HG02623 (cell line): ENCODE results near the gene PDGFRB.

Source experiments
- ATAC-seq: cut with Tn5 transposase; IDR thresholded peaks from one replicate; pipeline ENCODE4 v1.9.1; 2021; ENCODE audit warnings: moderate library complexity; ENCODE audit not compliant: unreplicated experiment

PDGFRB gene

DNA sequence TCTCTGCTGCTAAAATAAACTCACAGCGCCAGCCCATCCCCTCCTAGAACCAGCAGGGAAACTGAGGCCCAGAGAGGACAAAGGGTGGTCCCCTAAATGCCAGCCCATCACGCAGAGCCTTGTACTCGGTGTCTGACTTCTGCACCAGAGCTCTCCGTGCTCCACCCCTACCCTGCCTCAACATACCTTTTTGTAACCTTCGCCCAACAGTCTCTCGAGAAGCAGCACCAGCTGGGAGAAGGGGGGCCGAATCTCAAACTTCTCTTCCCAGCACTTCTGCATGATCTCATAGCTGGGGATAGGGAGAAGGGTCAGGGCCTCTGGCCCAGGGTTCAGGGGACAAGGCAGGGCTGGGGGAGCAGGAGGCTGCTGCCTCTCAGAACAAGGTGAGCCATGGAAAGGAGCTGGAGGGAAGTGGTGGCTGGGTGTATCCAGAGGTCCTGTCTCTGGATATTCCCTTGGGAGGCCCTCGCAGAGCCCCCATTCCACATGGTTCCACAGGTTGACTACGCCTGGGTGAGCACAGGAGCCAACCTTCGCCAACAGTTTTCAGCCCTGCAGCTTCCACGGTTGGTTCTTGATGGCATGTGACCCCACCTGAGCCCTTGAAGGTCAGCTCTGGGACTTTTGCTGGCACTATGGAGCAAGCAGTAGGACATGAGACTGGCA lies 37.0 kb downstream of the PDGFRB start:
- no peak for ATAC-seq

DNA sequence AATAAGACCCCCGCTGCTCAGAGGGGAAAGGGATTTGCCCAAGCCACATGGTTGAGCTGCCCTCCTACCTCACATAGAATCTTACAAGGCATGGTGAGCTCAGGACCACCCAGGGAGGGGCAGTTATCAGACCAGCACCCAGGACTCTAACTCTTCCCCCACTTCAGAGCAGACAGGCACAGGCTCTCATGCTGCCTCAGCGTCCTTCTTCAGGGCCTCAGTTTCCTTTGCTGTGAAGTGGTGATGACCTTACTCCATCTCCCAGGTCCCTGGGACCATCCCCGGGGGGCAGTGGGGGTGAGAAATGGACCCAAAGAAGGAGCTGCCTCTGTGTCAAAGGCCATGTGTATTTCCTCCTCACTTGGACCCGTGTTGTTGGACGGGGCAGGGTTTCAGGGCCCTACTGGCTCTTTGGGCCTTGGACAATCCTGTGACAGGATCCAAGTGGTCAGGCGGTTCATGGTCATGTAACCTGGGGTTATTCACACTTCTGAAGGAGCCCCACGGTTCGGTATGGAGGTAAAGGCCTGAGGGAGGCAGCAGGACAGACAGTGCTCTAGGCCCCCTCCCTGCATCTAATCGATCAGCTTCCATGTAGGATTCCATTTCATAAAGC lies 37.6 kb downstream of the PDGFRB start:
- ATAC-seq: no peak

DNA sequence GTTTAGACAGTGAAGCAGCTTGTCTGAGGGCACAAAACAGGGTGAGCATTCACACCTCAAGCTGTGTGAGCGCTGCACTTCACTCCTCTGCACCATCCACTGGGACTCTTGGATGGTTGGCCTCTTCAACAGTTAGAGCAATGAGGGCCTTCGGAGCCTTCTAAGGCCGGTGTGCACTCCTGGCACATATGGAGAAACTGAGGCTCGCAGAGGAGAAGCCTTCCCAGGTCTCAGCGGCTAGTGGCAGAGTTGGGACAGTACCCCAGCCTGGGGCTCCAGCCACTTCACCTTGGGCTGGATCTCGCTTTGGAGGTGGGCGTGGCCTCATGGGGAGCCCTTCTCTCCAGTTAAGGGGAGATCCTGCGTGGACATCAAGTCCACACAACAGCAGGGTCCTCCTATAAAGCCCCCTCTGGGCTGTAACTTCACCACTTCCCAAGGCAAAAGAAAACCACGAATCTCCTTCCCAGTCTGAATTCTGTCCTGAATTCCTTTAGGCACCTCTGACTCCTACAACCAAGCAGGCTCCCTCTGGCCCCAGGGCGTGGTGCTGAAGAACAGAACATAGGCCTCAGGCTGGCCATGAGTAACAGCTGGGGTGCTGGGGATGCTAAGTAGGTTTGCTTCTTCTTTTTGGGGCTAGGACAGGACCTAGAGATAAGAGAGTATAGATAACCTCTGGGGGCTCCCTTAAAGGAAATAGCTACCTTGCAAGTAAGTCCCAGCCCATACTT lies 38.8 kb downstream of the PDGFRB start:
- no peak for ATAC-seq

DNA sequence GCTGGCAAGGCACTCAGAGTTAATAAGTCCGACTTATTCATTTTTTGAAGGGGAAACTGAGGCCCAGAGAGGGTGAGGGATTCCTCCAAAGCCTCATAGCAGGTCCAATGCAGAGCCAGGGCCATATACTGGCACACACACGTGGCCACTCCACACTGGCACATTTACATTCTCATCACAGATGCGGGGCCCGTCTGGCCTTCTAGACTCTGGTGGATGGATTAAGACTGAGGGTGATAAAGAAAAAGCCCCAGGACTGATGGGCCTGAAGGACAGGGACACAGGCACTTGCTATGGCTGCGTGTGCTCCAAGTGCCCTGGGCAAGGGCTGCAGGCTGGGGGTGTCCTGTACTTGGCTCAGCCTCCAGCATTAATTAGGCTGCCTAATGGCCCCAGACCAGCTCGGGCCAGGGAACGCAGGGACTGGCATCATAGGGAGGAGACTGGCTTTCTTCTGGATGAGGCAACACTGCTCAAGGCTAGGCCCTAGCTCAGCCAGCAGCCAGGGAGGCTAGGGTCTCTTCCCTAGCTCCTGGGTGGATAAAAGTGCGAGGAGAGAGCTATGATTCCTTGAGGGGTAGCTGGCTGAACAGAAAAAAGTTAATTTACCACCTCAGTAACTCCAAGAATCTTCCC lies 40.8 kb downstream of the PDGFRB start:
- no peak for ATAC-seq

DNA sequence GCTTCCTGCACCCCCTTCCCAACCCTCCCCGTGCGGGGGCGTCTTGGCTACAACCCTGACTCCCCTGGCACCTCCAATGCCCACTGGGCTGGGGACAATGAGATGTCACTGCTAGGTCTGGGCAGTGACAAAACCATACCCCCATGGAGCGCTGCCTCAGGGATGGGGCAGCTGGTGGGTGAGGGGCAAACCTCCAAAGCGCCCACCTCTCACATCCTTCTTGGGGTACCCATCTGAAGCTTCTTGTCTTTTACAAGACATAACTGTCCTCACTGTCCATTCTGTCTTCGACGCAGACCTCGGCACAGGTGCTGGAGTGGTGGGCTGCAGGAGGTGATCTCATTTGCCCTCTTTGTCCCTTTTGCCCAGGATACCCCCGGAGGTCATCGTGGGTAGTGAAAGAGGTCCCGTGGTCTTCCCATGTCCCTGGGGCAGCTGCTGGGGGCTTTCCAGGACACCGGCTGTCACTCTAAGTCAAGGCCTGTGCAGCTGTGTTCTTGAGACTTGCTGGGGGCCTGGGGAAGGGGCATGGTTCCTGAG lies 41.5 kb downstream of the PDGFRB start:
- ATAC-seq: no peak

DNA sequence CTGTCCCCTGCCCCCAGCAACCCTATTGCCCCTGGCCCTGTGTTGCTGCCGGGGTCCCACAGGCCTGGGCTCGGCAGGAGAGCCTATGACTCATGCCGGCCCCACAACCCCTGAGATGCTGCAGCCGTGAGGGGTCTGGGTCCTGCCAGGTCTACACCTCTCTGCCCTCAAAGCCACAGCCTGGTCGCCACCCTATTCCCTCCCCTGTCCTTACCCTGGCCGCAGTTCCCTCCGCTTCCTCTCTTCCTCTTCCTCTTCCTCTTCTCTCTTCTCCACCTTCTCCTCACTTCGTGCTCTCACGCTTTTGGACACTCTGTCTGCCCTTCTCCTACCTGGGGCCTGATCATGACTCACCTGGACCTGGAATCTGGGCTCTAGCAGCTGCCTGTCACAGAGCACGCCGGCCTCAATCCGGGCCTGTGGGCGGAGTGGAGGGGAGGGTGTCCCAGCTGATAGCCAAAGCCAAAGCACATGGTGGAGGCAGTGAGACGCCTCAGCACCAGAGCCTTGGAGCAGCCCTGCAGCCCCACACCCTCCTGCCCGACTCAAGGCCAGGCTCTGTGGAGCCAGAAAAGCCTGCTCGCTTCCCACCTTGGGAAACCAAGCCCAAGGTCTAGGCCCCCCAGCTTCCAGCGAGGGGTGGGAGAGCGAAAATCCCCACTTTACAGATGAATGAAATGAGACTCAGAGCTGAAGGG lies 42.4 kb downstream of the PDGFRB start:
- ATAC-seq: no peak

DNA sequence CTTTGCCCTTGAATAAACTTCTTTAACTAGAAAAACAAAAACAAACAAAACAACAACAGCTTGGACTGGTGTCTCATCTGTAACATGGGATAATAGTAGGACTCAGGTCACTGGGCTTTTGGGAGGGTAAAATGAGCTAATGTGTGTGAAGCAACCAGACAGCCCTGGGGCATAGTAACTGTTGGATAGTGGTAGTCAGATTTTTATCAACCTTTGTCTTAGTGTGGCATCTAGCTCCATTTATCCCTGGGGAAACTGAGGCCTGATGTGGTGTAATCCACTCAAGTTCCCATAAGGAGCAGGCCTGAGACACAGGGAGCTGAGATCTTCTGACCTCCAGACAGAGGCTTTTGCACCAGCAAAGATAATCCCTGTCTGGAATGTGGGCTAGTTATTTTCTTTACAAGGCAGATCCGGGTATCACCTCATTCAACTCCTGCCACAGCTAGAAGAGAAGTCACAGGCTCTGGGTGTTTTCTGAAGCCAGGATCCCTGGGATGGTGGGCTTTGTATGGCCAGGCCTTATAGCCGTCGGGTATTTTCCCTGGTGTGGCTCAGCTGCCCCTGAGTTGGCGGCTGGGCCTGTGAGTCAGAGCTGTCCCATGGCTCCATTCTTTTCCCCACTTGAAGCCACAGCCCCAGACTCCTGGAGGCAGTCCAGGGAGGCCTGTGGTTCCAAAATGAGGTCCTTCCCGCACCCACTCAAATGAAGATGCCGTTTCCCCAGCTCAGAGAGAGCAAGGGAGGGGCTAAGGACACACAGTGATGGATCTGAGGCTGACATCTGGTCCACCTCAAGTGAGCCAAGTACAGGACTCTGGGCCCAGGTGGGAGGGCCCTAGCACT lies 43.2 kb downstream of the PDGFRB start:
- no peak for ATAC-seq

DNA sequence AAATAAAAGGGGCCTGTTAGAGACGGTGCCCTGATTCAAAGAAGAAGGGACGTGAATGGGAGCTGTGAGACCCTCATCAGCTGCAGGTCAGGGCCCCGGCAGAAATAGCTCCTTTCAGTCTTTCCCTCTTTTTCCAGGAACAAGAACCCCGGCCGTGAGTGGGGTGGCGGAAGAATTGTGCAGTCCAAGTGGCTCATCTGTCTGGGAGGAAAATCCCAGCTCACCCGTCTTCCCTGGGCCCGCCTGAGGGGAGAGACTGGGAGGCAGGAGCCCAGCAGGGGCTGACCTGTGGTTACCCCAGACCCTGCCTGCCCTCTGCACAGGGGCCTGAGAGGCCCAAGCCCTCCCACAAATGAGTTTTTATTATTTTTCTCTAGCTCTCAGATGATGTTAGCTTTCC lies 44.5 kb downstream of the PDGFRB start:
- no peak for ATAC-seq

DNA sequence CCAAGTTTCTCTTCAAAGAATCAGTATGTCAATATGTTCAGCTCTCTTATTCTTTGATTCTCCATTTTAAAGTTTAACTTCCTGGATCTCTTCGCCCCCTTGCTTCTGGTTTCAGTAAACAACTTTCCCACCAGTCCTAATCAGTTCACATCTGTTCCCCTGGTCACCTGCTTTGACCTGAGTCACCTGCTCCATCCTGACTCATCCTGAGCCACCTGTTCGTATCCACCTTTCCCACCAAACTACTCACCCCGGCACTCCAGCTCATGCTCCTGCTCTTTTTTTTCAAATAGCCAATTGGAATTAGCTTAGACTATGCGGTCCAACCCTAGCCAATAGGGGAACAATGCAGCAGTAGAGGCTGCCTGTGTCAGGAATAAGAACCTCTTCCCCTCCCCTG lies 45.7 kb downstream of the PDGFRB start:
- ATAC-seq: no peak

DNA sequence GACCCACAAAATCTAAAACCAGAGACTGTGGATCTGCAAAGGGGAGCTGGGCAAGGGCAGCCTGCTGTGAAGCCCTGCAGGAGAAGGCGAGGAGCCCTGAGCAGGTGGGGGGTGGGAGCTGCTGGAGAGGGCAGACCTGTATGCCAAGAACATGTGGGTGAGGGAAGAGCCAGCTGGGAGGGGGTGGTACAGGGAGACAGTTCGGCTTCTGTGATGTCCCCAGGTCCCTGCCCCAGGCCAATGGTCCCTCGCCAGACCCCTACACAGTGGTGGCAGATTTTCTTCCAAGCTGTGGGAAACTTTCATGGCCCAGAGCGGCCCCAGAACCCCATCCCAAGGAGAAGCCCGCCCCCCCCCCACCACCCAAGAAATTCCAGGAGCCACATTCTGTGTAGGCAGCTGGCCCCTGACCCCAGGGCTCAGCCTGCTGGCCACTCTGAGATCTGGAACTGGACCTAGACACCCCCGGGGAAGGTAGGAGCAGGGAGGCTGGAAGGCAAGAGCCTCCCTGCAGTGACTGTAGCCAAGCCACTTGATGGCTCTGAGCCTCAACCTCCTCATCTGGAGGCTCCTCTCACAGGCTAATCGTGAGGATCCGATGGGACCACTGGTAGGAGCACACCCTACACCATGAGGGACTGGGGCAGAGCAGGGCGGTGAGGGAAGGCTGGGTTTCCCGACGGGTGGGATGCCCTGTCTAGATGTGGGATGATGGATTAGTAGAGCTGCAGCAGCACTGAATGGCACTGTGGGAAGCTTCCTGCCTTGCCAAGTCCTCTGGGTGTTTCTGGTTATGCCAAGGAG lies 46.7 kb downstream of the PDGFRB start:
- ATAC-seq: no peak

DNA sequence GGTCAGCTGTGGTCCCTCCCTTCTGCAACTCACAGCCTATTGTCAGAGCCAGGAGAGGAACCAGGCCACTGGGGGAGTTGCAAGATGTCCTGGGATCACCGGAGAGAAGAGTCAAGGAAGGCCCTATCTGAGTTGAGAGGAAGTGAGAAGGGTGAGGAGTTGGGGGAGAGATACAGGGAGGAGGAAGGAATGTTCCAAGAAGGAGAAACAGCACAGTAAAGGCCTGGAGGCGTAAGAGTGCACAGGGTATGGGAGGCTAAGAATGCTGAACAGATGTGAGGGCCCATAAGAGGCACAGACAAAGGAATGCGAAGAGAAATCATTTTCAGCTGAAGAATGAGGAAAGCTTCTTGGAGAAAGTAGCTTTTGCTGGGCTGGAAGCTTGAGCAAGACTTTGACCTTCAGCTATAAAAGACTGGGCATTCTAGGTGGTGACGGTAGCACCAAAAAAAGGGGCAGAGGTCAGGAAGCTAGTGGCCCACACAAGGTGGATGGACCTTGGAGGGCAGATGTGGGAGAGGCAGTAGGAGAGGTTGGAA lies 47.7 kb downstream of the PDGFRB start:
- ATAC-seq: no peak

DNA sequence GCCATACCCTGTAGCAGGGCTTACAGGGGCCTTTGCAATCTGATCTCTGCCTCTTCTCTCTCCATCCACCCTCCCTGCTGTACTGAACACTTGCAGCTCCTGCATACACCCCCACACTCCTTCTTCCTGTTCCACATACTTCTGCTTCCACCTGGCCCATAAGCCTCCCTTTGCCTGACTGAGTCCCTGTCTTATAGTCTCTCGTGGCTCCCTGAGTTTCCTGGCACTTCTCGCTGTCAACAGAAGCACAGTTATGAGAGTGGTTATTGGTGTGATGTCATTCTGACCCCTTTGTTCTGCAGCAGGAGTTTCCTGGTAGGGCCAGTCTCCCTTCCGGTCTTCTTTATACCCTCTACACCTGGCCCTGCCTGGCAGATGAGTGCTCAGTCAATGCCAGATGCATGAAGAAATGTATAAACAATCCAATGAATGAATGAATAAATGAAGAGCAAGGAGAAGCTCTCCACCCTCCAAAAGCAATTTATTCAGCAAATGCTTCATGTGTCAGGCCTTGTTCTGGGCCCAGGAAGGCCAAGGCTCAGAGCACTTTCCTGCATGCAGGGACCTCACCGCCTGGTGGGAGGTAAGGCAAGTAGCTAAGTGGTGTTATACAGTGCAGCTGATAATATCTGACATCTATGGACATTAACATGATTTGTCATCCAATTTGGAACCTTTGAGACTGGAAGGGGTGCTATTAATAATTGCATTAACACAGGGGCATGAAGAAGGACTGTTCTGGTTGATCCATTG lies 48.8 kb downstream of the PDGFRB start:
- ATAC-seq: no peak

DNA sequence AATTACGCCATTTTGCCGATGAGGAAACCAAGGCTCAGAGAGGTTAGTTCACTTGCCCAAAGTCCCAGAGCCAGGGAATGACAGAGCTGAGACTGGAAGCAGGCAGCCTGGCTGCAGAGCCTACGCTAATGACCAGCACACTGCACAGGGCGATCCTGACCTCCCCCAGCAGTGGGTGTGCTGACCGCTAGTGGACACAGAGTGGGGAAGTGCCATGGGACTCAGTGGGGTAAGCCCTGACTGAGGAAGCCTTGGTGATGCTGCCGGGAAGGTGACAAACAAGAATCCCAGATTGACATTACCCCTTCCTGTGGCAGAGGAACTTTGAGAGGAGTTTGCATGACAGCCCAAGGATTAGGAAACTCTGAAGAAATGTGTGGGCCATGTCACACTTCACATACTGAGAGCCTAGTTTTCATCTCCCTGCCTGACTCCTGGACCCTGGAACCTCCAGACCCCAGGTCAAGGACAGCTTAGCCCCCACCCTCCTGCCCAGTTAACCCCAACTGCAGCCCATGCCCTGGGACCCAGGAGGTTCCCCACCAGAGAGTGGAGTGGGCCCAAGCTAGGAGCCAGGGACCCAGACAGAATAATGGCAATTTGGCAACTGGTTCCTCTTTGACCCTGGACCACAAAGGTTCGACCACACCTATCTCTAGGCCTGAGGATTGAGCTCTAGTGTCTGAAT lies 49.6 kb downstream of the PDGFRB start:
- no peak for ATAC-seq

DNA sequence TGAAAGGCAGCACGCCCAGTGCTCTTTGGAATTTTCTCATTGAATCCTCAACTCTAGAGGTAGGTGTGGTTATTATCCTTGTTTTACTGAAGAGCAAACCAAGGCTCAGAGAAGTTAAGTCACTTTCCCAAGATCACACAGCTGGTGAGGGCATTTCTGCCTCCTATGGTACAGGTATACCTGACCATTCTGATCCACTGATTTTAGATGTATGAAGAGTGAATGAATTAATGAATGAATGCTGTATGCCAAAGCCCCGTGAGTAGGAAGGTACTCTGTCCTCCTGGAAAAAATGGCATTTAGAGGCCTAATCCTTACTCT lies 51.1 kb downstream of the PDGFRB start:
- no peak for ATAC-seq

DNA sequence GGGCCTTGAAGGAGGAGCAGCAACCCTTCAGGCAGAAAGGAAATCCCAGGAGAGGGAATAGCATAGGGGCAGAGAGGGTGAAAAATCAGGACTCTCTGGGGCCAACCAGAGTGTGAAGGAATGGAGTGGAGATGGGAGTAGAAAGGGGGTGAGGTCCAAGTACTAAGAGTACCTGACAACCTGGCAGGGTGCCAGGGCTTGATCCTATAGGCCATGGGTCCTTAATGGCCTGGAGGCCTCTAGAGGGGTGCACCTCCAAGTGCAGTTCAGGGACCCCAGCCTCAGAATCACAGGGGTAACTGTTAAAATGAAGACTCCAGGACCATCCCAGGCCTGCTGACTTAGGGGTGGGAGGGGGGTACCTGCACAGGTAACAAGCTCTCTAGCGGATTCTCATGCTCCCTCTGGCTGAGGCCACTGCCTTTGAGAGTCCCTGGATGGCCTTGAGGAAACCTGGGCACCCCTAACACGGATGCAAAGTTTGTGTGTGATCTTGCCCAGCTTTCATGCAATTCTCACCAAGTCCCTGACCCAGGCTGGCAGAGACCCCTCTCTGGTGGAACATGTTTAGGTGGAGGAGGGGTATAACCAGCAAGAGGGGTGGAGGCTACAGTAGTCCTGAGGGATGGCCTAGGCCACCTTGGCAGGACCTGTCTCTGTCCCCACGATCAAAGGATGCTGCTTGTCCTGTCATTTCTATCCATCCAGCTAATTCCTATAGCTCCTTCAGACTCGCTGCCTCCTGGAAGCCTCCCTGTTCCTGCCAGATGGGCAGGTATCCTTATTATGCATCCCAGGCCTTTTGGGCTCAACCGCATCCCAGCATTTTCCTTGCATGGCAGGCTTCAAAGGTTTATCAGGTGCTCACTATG lies 51.7 kb downstream of the PDGFRB start:
- ATAC-seq: no peak

DNA sequence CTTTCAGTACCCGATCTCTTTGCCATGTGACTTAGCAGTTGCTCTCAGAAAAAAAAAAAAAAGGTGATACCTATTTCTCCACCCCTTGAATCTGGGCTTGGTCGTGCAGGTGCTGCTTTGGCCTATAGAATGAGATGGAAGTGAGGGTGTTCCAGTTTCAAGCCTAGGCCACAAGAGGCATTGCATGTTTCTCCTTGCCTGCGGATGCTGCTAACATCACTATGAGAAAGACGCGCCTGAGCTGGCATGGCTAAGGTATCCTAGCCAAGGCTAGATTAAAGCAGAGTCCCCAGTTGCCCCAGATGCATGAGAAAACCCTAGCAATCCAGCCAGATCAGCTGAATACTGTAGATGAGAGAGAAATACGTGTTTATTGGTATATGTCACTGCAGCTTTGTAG lies 54.6 kb downstream of the PDGFRB start:
- ATAC-seq: no peak

DNA sequence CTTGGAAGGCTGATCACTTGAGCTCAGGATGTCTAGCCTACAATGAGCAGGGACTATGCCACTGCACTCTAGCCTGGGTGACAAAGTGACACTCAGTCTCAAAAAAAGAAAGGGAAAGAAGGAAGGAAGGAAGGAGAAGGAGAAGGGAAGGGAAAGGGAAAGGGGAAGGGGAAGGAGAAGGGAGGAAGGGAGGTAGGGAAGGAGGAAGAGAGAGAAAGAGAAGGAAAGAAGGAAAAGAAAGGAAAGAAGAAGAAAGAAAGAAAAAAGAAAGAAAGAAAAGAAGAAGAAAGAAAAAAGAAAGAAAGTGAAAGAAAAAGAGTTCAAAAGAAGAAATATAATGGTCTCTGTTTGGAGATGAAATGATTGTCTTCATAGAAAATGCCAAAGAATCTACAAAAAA lies 58.5 kb downstream of the PDGFRB start:
- no peak for ATAC-seq
